Activated effector memory CD4-positive, alpha-beta T cell treated with Interleukin-2 at 50 U/mL for 16 hours (primary cell): ENCODE data around the gene PRTFDC1.
"Not testable (repeated sequence)": the region's sequence is repeated elsewhere in the genome, so short reads cannot be mapped to it uniquely, and the experiment has no call there.

Experiments
- DNase-seq: peaks from one replicate; pipeline ENCODE4 v3.0.0-alpha.2; 2020

Gene PRTFDC1

DNA sequence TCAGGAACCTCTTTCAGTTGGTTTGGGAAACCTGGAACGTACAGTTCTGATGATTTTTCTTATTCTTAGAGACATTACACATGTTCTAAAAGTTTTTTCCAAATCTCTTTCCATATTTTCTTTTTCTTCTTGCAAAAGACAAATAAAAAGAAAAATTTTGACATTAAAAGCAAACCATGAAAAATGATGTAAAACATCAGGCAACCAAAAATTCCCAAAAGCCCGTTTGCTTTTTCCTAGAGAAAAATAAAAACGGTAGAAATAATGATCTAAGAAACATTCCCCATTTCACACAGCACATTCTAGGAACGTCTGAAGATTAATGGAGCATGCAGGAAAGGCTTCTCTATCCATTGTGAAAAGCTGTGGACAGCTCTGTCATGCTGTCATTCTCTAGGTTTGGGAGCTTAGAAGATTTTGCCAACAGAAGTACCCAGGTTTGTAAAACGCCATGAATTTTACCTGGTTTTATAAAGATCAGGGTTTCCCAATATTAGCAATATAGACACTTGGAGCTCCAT, 11.2 kb upstream of the PRTFDC1 start:
- DNase-seq, result no peak

DNA sequence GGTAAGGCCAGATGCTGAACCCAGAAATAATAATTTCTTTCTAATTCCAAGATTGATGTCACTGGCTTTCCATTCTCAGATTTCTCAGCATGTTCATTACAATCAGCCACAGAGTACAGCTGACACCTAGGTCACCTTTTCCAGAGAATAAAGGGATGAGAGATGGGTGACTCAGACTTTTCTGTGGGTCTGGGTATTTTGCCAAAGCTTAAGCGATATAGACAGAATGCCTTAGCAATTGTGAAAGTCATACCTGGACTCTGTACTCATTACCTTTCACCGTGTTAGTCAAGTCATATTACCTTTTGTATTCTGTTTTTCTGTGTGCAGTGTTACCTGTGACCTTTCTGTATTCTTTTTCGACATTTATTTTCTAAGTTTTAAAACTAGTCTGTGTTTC, 10.6 kb upstream of the PRTFDC1 start:
- no peak for DNase-seq

DNA sequence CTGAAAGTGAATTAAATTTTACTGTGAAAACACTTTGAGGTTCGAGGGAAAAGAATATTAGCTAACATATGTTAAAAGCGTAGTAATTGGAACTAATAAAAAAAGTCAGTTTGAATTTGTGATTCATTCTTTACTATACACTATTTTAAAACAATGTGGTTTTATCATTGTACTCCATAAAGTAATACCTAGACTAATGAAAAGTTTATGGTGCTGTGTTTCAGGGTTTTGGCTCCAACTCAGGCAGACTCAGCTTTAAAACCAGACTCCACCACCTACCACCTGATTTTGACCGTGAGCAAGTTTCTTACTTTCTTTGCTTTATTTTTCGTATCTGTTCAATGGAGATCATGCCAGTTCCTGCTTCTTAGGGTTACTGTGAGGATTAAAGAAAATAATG, 9.2 kb upstream of the PRTFDC1 start:
- no peak for DNase-seq

DNA sequence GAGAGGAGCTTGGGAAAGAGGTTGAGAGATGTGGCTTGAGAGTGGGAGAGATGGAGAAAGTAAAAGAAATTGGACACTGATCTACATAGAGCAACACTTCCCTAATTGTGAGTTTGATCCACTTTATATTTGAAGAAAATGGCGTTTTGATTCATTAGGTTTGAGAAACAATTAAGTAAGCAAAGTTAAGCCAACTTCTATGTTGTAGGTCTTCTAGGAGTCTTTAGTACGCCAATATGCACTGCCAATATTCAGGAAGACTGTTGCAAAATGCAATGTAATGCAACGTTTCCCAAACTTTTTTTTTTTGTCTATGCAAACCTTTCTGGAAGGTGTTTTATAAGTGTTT, 7.0 kb upstream of the PRTFDC1 start:
- DNase-seq, result no peak

DNA sequence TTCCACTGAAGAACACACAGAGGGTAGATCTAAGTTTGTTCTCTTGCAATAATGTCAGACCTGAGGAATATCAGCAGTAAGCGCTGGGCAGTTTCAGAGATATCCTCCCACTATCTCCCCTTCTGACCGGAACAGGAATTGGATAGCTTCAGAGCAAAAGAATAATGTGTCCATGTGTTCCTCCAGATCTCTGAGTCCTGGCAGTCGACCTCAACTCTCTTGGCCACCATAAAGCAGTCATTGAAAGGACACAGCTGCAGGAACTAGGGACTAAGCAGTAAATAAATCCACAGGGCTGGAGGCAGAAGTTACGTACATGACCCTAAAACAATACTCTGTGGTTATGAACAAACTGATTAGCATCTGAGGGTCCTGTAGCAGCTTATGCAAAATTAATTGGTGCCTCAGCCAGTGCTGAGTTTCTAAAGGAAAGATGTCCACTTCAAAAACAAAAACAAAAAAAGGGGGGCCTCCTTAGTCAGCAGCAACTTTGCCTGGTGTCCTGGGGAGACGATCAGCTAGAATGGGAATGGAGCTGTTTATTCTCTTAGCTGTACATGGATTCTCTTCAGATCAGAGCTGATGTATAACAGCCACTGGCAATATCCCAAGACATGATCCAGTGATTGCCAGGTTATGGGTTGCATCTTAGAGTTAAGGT, 6.4 kb upstream of the PRTFDC1 start:
- no peak for DNase-seq

DNA sequence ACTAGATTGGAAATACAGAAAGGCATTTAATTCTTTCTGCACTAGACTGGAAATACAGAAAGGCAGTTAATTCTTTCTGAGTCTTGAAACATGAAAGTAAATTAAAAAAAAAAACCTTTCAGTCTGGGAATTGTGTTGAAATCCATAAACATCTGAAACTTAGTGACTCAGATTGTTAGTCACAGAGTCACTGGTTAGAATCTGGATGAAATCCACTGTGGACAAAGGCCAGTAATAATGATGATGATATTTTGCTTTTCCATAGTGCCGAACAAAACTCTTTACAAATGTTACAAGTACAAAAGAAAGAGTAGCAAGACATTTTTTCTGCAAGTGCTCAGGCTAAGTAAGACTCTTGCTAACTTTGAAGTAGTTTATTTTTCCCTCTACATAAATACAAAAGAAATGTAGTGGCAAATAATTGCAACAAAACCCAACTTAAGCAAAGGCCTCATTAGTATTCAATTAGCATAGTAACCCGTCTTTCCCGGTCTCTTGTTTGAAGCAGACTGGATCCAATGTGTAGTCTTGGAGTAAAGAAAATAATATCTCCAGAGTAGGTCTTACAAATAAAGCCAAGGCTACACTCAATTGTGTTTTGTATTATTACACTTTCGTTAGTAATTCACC, 5.8 kb upstream of the PRTFDC1 start:
- no peak for DNase-seq

DNA sequence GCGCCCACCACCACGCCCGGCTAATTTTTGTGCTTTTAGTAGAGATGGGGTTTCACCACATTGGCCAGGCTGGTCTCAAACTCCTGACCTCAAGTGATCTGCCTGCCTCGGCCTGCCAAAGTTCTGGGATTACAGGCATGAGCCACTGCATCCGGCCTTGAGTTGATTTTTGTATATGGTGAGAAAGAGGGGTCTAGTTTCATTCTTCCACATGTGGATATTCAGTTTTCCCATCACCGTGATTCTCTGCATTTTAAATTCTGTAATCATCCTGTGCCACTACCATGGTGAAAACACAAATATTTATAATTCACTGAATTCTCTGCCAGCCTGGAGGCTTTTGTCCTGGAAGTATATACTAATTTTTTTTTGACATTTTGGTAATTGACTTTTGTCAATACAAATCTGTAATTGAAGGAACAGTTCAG, 5.2 kb upstream of the PRTFDC1 start:
- DNase-seq, result not testable (repeated sequence)

DNA sequence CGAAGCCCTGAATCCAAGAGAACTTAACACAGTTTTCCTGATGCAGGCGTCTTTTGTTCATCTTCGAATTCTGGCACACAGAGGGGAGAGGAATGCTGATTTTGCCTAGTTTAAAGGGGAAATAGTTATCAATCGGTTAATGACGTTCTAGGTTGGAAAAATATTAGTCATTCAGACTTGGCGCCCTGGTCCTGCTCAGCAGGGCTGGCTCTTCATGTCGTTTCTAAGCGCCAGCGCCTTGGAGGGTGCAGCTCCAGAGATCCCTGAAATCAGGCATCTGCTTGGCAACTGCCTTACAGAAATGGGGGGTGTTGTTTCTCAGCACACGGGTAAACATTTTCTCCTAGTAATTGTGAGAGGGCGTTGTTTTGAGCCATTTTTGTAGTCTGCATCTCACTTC, 1.3 kb upstream of the PRTFDC1 start:
- no peak for DNase-seq

DNA sequence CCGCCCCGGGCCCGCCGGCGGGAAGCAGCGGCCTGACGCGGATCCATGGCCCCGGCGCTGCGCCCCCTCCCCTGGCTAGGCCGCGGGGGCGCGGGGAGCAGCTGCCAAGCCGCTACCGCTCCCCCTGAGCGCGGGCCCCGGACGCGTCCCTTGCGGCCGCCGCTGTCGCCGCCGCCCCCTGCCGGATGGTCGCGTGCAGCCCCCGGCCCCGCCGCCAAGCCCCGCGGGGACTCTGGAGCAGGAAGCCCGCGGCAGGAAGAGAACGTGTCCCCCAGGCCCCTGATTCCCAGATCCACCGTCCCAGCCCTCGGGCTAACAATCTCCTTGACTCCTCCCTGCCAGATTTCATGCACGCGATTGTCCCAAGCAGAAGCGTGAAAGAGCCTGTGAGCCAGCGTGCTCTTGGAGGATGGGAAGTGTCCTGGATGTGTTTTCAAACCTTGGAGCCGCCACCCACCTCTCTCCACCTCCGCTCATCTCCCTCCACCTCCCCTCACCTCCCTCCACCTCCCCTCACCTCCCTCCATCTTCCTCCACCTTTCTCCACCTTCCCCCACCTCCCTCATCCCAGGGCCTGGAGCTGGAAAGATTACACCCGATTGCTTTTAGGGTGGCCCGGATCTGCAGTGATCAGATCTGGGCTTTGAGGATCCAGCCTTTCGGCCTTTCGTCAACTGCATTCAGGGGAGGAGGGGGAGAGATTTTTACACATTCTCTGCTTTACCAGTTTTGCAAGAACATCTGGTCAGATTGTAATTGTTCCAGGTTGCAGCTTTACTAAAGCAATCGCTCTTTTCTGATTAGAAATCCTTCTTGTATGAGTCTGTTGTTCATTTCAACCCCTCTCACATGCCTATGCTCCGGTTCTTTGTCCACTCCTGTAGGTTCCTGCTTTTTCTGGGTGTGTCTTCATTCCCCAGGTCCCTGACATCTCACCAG, 570 bp upstream of the PRTFDC1 start:
- peak; percentile 48 for DNase-seq

DNA sequence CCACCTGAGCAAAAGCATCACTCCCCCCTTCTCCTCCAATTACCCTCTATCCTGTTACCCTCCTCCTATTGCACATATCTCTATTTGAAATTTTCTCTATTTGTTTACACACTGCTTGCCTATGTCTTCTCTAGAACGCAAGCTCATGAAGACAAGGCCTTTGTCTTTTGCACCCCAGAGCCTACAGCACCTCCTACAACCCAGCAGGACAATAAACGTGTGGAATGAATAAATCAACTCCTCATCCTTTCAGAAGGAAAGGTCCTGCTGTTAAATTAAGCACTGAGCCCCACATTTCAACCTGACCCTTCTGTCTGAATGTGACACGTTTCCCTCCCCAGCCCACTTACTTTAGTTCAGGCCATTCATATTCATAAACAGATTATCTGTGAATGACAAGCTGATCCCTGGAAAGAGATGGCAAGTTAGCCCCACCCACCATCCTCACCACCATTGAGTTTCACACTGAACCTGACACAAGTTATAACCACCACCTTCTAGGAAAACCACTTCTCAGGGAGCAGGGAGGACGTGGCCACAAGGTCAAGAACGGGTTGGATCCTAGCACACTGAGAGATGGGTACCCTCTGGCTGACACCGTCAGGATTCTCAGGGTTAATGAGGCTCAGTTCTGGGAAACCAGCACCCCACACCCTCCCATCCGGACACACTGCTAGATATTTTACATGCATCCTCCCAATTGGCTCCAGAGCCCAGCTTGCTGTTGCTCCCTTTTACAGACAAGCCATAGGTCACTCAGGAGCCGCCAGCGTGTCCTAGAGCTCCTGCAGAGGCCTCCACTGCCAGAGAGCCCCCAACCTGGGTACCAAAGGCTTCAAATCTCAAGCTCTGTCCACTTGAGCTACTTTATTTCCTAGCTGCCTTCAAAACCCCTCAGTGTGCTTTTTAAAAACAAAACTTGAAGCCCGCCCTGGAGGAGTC, 934 bp downstream of the PRTFDC1 start:
- no peak for DNase-seq

DNA sequence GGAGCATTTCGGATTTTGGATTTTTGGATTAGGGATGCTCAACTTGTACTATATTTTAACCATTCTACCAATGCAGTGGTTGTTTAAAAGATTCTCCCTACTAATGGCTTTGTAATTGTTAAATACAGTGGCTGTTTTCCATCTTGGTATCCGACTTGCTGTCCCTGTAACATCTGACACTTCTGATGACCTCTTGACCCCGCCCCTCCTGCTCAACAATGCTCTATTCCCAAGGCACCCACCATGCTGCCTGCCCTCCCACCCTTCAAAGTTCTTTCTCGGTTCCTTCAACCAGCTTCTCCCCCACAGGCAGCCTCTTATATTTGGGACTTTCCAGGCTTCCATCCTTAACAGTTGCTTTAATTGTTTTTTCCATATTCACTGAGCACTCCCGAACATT, 2.0 kb downstream of the PRTFDC1 start:
- DNase-seq, result no peak

DNA sequence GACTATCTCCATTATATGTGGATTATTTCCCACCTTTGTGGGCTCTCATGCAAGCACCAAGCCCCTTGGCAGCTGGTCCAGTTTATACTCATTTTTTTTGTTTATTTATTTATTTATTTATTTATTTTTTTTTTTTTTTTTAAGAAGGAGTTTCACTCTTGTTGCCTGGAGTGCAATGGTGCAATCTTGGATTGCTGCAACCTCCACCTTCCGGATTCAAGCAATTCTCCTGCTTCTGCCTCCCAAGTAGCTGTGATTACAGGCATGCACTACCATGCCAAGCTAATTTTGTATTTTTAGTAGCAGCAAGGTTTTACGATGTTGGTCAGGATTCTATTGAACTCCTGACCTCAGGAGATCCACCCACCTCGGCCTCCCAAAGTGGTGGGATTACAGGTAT, 2.8 kb downstream of the PRTFDC1 start:
- DNase-seq, result no peak

DNA sequence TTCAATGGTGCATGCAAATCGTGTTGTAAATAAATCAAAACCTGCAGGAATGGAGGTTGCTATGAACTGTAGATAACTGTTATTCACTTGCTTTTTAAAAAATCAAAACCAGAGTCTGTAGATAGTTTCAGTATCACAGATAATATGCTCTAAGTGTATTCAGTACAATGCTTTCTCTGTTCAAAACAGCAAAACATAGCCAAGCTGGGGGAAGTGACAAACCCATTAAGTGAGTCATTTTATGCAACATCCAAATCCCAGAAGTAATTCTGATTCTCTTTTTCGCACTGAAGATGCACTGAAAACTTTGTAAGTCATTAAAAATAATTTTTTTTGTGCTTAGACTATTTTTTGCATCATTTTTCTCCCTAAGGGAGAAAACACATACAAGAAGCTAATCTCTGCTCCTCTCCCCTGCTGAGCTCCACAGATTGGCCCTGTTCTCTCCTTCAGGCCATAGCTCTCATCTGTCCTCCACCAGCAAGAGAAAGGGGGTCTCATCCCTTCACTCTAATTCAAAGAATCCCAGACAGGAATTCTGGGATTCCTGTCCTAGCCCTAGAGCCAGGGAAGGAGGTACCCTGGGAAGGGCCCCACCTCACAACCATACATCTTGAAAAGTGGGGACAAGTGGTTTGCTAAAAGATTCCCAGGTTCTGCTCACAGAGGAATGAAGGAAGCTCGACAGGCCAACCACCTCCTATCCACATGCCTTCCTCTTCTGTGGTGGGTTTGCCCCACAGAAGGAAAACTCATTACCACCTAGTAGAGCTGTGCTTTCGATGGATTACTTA, 4.9 kb downstream of the PRTFDC1 start:
- no peak for DNase-seq

DNA sequence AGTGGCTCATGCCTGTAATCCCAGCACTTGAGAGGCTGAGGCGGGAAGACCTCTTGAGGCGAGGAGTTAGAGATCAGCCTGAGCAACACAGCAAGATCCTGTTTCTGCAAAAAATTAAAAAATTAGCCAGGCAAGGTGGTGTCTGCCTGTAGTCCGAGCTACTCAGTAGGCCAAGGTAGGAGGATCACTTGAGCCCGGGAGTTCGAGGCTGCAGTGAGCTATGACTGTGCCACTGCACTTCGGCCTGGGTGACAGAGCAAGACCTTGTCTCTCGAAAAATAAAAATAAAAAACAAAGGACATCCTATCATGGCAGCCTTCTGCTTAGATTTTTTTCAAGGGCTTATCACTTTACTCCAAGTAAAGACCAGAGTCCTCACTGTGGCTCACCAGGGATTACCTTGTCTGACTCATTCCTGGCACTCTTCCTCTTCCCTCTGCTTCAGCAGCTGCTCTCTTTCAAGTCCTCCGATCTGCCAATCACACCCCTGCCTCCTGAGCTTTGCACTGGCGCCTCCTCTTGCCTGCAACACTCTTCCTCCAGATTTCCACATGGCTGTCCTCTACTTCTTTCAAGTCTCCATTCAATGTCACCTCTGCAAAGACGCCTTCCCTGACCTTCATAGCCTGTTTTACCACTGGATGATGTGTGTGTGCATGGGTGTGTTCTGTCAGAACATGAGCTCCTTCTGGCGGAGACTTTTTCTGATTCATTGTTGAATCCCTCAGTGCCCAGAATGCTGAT, 7.7 kb downstream of the PRTFDC1 start:
- no peak for DNase-seq

DNA sequence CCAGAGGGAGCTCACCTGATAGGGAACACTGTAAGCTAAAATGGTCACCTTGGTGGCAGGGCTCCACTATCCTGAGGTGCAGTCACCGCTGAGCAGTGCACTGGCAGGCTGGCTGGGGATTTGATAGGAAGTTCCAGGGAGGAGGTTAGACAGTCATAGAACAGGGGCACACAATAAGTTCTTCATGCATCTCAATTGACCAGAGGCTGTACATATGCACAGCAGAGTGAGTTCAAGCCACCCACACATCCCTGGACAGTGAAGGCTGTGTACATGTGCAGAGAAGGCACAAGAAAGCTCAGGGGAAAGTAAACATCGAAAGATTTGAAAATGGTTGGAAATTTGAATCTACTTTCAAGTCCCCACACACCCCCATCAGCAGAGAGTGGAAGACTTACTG, 13.9 kb downstream of the PRTFDC1 start:
- no peak for DNase-seq

DNA sequence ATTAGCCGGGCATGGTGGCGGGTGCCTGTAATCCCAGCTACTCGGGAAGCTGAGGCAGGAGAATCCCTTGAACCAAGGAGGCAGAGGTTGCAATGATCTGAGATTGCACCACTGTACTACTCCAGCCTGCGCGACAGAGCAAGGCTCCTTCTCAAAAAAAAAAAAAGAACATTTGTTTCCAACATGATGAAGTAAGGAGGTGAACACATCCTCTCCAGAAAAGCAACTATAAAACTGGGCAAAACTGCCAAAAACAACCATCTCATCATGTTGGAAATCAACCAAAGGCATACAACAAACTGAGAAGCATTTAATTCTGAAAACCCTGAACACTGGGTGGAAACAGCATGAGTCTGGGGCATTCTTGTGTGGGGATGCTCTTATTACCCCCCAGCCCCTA, 14.3 kb downstream of the PRTFDC1 start:
- no peak for DNase-seq

DNA sequence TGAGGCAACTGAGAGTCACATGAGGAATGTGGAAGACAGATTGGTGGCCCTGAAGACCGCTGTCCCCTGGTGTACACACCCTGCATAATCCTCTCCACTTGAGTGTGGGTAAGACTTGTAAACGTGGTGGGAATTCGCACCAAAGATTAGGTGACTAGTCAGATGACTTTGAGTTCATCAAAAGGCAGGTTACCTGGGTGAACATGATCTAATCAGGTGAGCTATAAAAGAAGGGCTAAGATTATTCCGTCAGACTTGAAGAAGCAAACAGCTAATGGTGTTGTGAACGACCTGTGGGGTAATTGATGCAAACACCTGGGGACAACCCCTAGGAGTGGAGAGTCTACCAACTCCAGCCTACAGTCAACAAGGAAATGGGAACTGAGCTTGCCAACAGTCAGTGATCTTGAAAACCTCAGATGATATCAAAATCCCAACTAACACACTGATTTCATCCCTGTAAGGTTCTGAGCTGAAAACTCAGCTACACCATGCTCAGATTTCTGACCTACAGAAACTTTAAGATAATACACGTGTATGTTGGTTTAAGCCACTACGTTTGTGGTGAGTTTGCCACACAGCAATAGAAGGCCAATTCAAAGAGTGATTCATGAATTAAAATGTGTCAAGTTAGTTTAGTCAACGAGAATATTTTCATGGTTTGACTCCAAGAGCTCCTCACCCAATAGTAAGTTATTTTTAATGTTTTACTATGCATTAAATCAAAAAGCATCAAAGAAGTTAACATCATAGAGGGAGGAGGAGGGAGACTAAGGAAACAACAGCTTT, 16.7 kb downstream of the PRTFDC1 start:
- DNase-seq, result no peak

DNA sequence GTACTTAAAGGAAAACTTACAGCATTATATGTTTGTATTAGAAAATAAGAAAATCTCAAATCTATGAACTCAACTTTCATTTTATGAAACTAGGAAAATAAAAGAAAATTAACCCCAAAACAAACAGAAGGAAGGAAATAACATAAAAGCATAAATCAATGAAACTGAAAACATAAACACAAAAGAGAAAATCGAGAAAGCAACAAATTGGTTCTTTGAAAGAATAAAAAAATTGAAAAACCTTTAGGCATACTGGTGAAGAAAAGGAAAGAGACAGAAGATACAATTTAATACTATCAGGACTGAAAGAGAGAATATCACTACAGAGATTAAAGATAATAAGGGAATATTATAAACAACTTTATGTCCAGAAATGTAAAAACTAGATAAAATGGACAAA, 21.2 kb downstream of the PRTFDC1 start:
- no peak for DNase-seq

DNA sequence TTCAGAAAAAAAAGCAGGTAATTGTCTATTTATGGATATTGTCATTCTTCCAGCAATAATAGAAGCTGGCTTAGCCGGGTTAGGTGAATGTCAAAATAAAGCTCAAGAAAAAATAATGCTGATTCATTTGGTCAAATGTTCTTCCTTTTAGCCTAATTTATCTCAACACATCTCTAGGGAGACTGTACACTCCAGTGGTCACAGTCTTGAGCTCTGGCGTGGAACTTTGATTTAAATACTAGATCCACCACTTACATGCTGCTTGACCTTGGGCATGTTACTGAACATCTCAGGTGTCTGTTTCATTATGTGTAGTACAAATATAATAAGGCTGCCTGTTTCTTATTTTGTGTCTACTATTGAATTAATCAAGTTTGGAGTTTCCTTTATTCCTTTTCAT, 22.0 kb downstream of the PRTFDC1 start:
- DNase-seq, result no peak

DNA sequence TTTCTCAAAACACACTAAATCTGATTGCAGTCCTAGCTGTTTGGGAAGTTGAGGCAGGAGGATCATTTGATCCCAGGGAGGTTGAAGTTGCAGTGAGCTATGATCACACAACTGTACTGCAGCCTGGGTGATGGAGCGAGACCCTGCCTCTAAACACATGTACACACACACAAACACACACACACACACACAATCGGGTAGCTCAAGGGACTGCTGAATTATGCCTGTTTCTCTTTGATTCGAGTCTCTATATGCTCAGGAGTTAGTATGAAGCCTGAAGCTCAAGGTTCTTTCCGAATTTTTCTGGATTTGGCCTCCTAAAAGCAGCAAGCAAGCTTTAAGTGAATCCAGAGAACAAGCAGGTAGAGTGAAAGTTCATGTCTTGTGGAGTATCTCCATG, 22.5 kb downstream of the PRTFDC1 start:
- DNase-seq, result no peak
